Breast epithelium (tissue), 3 donors: ENCODE measurements around the gene CD33.

Source experiments
- CTCF ChIP-seq, 3 donors: fragments of 450-650 bp; IDR thresholded peaks; one replicate each; pipeline ENCODE4 v1.5.1; 2016 to 2017; ENCODE audit warnings: antibody characterized with exemption in 3 of 3, mild to moderate bottlenecking in 3 of 3, moderate library complexity in 3 of 3
- POLR2AphosphoS5 ChIP-seq, 3 donors: sonication (generic); formaldehyde crosslinking; IDR thresholded peaks; one replicate each; pipeline ENCODE4 v1.6.1; 2017; ENCODE audit warnings: antibody characterized with exemption in 3 of 3

- TF ChIP-seq CTCF (IDR thresholded peaks at IDR 0.05) (no peak), POLR2AphosphoS5 (IDR thresholded peaks at IDR 0.05) (no peak)
Measured at GRCh38 chr19:51224163-51224641, 678 bp upstream of the CD33 start.
